ENCODE results near the gene SLC12A6. TPM values are rescaled to one million over a fixed set of nuclear protein-coding genes. Genes with fewer than 3 reads are reported as not detected.

SLC12A6 gene
- polyA plus RNA-seq, 2 of the 4 experiments (the other 2 are of a cell fraction), result 6.0 to 21.3 TPM

DNA sequence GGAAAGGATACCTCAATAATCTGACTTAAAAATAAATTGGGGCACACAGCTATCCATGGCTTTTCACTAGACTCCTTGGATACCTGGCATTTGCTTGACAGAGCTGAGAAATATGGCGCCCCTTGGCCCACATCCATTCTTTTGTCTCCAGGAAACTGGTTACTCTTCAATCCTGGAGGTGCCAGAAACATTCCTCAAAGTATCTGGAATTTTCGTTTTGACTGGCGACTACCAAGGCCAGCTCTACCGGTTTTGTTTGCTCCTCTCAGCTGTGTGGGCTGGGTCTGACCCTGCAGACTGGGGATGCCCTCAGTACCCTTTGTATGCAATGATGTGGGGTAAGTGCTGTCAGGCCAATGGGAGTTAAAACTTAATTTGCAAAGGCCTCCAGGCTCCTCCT is 154.6 kb downstream of the SLC12A6 start:
- Histone ChIP-seq H3K9me3 (no peaks in the 10 kb centered on the region), H3K4me1 (peaks cover 6% of the 10 kb centered on the region; the same call in 1 of the 3 replicates), H3K27ac (no peak overlapping the region), H3K4me3 (no peak overlapping the region), H3K4me2 (no peak overlapping the region)
- POLR2A ChIA-PET, result no interaction called here
- DNase-seq (ENCODE audit: low read depth in 1 of 2, low spot score in 1 of 2) (no peak), ATAC-seq (no peak), FAIRE-seq (no peak)
- no peak for TF ChIP-seq CHD4 (IDR thresholded peaks at IDR 0.05; ENCODE audit: borderline replicate concordance)
- no peak for TF ChIP-seq CHD2 (IDR thresholded peaks at IDR 0.05; ENCODE audit: low read length, partially characterized antibody)
- no peak for TF ChIP-seq HOXB5 (CRISPR knock-in tag; IDR thresholded peaks at IDR 0.05)
- no peak for TF ChIP-seq NFE2L2 (conservative IDR thresholded peaks at IDR 0.05; ENCODE audit: low read length)
- no peak for TF ChIP-seq TP53 (CRISPR knock-in tag; IDR thresholded peaks at IDR 0.05)
- CTCF ChIA-PET, result interaction anchor here (0.6 to 1.1 kb wide), 2 partner anchors 27 to 1079 kb away, joined by 3 read pairs; partner anchors contain the start of gene KATNBL1
- WGBS (ENCODE audit: missing lambda C conversion rate), result 69% methylated on average over 4 of the region's 4 CpGs

Small RNA genes within 50 kb of the gene (small RNA-seq; reads per million reads assigned to genes)
- gene MIR1233-1 (0 reads per million in 6 experiments), gene RF00019 (0 reads per million in 6 experiments)

Other genes with a start within 250 kb of the SLC12A6 start
- gene EMC7, start 235.9 kb downstream of the SLC12A6 start, polyA plus RNA-seq (2011; rRNA removed), result 167 and 221 TPM in 2 replicates
- gene EMC7, start 235.9 kb downstream of the SLC12A6 start, polyA plus RNA-seq (2017; fragmentation: RNase III; extraction: RNeasy Plus Mini Kit Qiagen cat#74134 plus additional on column Dnase treatment), result 129 to 135 TPM (median 135 TPM) in 3 replicates
- gene PGBD4, start 235.7 kb downstream of the SLC12A6 start, polyA plus RNA-seq (2011; rRNA removed), result 4.5 and 4.7 TPM in 2 replicates
- 3.7 to 4.3 TPM (median 4.0 TPM) in 3 replicates for gene PGBD4, start 235.7 kb downstream of the SLC12A6 start, polyA plus RNA-seq (2017; fragmentation: RNase III; extraction: RNeasy Plus Mini Kit Qiagen cat#74134 plus additional on column Dnase treatment)
- gene KATNBL1, start 127.7 kb downstream of the SLC12A6 start, polyA plus RNA-seq (2011; rRNA removed), result 46.6 and 75.8 TPM in 2 replicates
- 35.2 to 40.1 TPM (median 40.0 TPM) in 3 replicates for gene KATNBL1, start 127.7 kb downstream of the SLC12A6 start, polyA plus RNA-seq (2017; fragmentation: RNase III; extraction: RNeasy Plus Mini Kit Qiagen cat#74134 plus additional on column Dnase treatment)
- gene EMC4, start 112.8 kb downstream of the SLC12A6 start, polyA plus RNA-seq (2011; rRNA removed), result 126 and 150 TPM in 2 replicates
- gene EMC4, start 112.8 kb downstream of the SLC12A6 start, polyA plus RNA-seq (2017; fragmentation: RNase III; extraction: RNeasy Plus Mini Kit Qiagen cat#74134 plus additional on column Dnase treatment), result 221 to 241 TPM (median 234 TPM) in 3 replicates
- gene NOP10, start 5.4 kb upstream of the SLC12A6 start, polyA plus RNA-seq (2011; rRNA removed), result 451 and 688 TPM in 2 replicates
- gene NOP10, start 5.4 kb upstream of the SLC12A6 start, polyA plus RNA-seq (2017; fragmentation: RNase III; extraction: RNeasy Plus Mini Kit Qiagen cat#74134 plus additional on column Dnase treatment), result 463 to 502 TPM (median 470 TPM) in 3 replicates
- not detected in 2 replicates for gene NUTM1, start 5.5 kb upstream of the SLC12A6 start, polyA plus RNA-seq (2011; rRNA removed)
- not detected in 3 replicates for gene NUTM1, start 5.5 kb upstream of the SLC12A6 start, polyA plus RNA-seq (2017; fragmentation: RNase III; extraction: RNeasy Plus Mini Kit Qiagen cat#74134 plus additional on column Dnase treatment)
- 42.9 and 50.7 TPM in 2 replicates for gene LPCAT4, start 29.4 kb upstream of the SLC12A6 start, polyA plus RNA-seq (2011; rRNA removed)
- 45.9 to 56.1 TPM (median 50.1 TPM) in 3 replicates for gene LPCAT4, start 29.4 kb upstream of the SLC12A6 start, polyA plus RNA-seq (2017; fragmentation: RNase III; extraction: RNeasy Plus Mini Kit Qiagen cat#74134 plus additional on column Dnase treatment)
- 15.6 and 16.4 TPM in 2 replicates for gene GOLGA8A, start 100.0 kb upstream of the SLC12A6 start, polyA plus RNA-seq (2011; rRNA removed)
- gene GOLGA8A, start 100.0 kb upstream of the SLC12A6 start, polyA plus RNA-seq (2017; fragmentation: RNase III; extraction: RNeasy Plus Mini Kit Qiagen cat#74134 plus additional on column Dnase treatment), result 11.7 to 13.9 TPM (median 12.6 TPM) in 3 replicates
- gene GOLGA8B, start 245.9 kb upstream of the SLC12A6 start, polyA plus RNA-seq (2011; rRNA removed), result 38.1 and 38.8 TPM in 2 replicates
- 49.0 to 50.9 TPM (median 50.2 TPM) in 3 replicates for gene GOLGA8B, start 245.9 kb upstream of the SLC12A6 start, polyA plus RNA-seq (2017; fragmentation: RNase III; extraction: RNeasy Plus Mini Kit Qiagen cat#74134 plus additional on column Dnase treatment)